ENCODE measurements around the gene CHST11. TPM values are rescaled to one million over a fixed set of nuclear protein-coding genes. Genes with fewer than 3 reads are reported as not detected.

CHST11 gene
- total and polyA plus RNA-seq, 2 of the 4 experiments (the other 2 are of a cell fraction) = 1.4 to 2.7 TPM

DNA sequence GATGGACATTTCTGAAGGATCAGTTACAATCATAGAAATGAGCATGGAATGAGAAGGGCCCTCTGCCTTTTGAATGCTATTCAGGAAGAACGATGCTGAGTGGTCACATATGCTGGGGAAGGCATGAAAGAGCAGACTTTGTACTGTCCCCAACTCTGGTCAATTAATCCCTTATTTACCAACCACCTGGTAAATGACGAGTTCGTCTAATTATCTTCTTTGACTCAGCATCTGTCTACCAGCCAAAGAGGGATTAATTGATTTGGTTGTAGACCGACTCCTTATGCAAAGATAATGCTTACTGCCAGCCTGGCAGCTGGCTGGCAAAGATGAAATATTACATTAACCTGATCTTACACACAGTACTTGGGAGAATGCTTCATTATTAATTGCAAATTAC, 152.2 kb downstream of the CHST11 start (continued):
- TF ChIP-seq, protein P1, sequence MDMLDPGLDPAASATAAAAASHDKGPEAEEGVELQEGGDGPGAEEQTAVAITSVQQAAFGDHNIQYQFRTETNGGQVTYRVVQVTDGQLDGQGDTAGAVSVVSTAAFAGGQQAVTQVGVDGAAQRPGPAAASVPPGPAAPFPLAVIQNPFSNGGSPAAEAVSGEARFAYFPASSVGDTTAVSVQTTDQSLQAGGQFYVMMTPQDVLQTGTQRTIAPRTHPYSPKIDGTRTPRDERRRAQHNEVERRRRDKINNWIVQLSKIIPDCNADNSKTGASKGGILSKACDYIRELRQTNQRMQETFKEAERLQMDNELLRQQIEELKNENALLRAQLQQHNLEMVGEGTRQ (IDR thresholded peaks at IDR 0.05; ENCODE audit: low read depth, low read length) = no peak
- TF ChIP-seq NFE2L2 (IDR thresholded peaks at IDR 0.05; ENCODE audit: low read depth, low read length) (no peak), BHLHE40 (IDR thresholded peaks at IDR 0.05; ENCODE audit: low read depth, low read length) (no peak)

DNA sequence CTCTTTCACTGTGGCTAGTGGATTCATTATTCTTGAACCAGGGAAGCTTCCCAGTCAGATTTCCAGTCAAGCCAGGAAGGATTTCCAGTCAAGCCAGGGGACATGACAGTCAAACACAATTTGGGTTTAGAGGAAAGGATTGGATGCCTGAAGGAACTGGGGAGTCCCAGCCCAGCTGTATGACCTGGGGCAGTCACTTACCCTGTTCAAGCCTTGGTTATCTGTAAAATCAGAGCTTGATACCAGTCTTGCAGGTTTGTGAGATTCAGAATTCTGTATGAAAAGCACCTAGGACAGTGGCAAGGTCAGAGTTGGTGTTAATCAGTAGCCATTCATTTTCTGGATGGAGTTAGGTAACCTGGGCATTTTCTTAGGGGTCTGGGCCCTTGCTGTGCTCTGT, 152.7 kb downstream of the CHST11 start:
- intact Hi-C loops (cut with micrococcal nuclease) = no loop called here
- ATAC-seq (ENCODE audit: low read depth) = no peak
- TF ChIP-seq MAFK (IDR thresholded peaks at IDR 0.05; ENCODE audit: low read depth, low read length) = no peak
- TF ChIP-seq, protein P1 (IDR thresholded peaks at IDR 0.05; ENCODE audit: low read depth, low read length) = no peak
- no peak for TF ChIP-seq RCOR1 (IDR thresholded peaks at IDR 0.05; ENCODE audit: insufficient replicate concordance, low read length)
- TF ChIP-seq, protein P2, sequence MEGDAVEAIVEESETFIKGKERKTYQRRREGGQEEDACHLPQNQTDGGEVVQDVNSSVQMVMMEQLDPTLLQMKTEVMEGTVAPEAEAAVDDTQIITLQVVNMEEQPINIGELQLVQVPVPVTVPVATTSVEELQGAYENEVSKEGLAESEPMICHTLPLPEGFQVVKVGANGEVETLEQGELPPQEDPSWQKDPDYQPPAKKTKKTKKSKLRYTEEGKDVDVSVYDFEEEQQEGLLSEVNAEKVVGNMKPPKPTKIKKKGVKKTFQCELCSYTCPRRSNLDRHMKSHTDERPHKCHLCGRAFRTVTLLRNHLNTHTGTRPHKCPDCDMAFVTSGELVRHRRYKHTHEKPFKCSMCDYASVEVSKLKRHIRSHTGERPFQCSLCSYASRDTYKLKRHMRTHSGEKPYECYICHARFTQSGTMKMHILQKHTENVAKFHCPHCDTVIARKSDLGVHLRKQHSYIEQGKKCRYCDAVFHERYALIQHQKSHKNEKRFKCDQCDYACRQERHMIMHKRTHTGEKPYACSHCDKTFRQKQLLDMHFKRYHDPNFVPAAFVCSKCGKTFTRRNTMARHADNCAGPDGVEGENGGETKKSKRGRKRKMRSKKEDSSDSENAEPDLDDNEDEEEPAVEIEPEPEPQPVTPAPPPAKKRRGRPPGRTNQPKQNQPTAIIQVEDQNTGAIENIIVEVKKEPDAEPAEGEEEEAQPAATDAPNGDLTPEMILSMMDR (conservative IDR thresholded peaks at IDR 0.05; ENCODE audit: low read depth, low read length) = no peak
- TF ChIP-seq CEBPB (IDR thresholded peaks at IDR 0.05; ENCODE audit: low read depth, low read length) = no peak
- TF ChIP-seq POLR2A (IDR thresholded peaks at IDR 0.05; ENCODE audit: low read depth, low read length) = no peak
- no peak for TF ChIP-seq CHD1 (IDR thresholded peaks at IDR 0.05; ENCODE audit: low read depth, low read length)

More for the DNA sequence above, 152.7 kb downstream of the CHST11 start:
- no peak for DNase-seq
- Histone ChIP-seq H3K23ac (ENCODE audit: low read depth, low read length) (no peak overlapping the region), H3K4me2 (ENCODE audit: low read depth, low read length) (no peak overlapping the region), H3K9me1 (ENCODE audit: insufficient read depth, low read length) (peaks cover 9% of the 10 kb centered on the region), H2BK120ac (ENCODE audit: low read depth, low read length) (no peak overlapping the region), H3K79me1 (ENCODE audit: low read depth in 1 of 2, low read length in 2 of 2) (peaks cover 0 to 4% of the 10 kb centered on the region in 2 experiments; a peak in 1 of 4 replicates), H3K4me3 (ENCODE audit: insufficient read depth, low read depth, low read length) (no peak overlapping the region), H3K36me3 (ENCODE audit: control insufficient read depth, insufficient read depth, low read length) (no peaks in the 10 kb centered on the region), H4K91ac (ENCODE audit: insufficient read depth, low read depth, low read length) (no peak overlapping the region), H3K56ac (ENCODE audit: extremely low read depth, insufficient read depth, low read length) (no peak overlapping the region), H3K27ac (ENCODE audit: insufficient read depth, low read length) (no peak overlapping the region), H4K5ac (ENCODE audit: low read depth, low read length) (no peak overlapping the region), H2BK20ac (ENCODE audit: low read depth, low read length) (no peak overlapping the region), H3K18ac (ENCODE audit: low read depth, low read length) (no peak overlapping the region), H3K9ac (ENCODE audit: low read depth, low read length) (no peak overlapping the region), H4K8ac (ENCODE audit: low read depth in 2 of 2, low read length in 2 of 2) (no peak overlapping the region), H3K9me3 (ENCODE audit: control insufficient read depth, insufficient read depth, low read length) (no peaks in the 10 kb centered on the region), H2BK15ac (ENCODE audit: low read depth, low read length) (no peak overlapping the region), H4K20me1 (ENCODE audit: insufficient read depth, low read length) (0 out of 2 replicates have a peak, but pooled peaks cover under 1% of the 10 kb centered on the region), H3K4ac (ENCODE audit: low read depth, low read length) (no peak overlapping the region), H2BK5ac (ENCODE audit: low read depth, low read length, poor library complexity, severe bottlenecking) (no peak overlapping the region), H2AK9ac (replicated peaks; ENCODE audit: low read depth, low read length, poor library complexity) (no peak overlapping the region), H3K27me3 (ENCODE audit: control insufficient read depth, insufficient read depth, low read length) (no peaks in the 10 kb centered on the region; the same call in 1 of the 2 replicates), H3K4me1 (ENCODE audit: control insufficient read depth, insufficient read depth, low read length) (peaks cover 3% of the 10 kb centered on the region; the same call in 1 of the 2 replicates), H2AFZ (replicated peaks; ENCODE audit: low read length, poor library complexity) (no peak overlapping the region), H3K14ac (replicated peaks; ENCODE audit: low read depth, low read length) (no peak overlapping the region), H2AK5ac (ENCODE audit: low read depth, low read length) (no peak overlapping the region)
- ChIA-PET CTCF (no interaction called here), POLR2A (ENCODE audit: unreplicated experiment) (no interaction called here)
- no TSS peak for BruUV-seq (replicated peaks)
- dilution Hi-C loops (cut with HindIII; ENCODE audit: low sequenced_read_pairs, unreplicated experiment) (no loop called here), in situ Hi-C loops (cut with MboI; ENCODE audit: low sequenced_read_pairs) (no loop called here)
